Measurements from ENCODE around the gene SCAF1. TPM values are rescaled to one million over a fixed set of nuclear protein-coding genes. Genes with fewer than 3 reads are reported as not detected.

Gene SCAF1
- total and polyA plus RNA-seq, 2 of the 13 experiments (the other 11 are each of a cell fraction or from before 2014, with no cell fraction given) = 3.3 to 6.1 TPM

DNA sequence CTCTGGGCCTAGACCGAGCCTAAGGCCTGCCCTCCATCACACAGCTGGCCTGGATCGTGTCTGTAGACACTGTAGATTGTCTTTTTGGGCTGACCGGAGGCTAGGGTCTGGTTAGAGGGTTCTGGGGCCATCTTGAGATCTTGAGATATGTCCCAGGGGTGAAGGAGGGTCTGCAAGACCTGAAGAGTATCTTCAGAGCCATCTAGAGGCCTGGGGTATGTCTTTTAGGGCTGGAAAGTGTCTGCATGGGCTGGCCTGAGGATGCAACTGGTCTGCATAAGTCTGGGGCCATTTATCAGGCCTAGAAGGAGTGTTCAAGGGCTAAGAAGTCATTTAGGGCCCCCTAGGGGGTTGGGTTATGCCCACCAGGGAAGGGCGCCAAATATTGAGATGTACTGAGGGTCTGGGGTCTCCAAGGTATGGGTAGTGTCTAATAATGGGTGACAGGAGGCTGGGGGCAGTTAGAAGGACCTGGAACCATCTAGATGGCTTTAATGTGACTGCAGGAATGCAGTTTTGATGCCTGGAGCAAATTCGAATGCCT lies 555 bp downstream of the SCAF1 start (continued):
- TF ChIP-seq, protein P1, sequence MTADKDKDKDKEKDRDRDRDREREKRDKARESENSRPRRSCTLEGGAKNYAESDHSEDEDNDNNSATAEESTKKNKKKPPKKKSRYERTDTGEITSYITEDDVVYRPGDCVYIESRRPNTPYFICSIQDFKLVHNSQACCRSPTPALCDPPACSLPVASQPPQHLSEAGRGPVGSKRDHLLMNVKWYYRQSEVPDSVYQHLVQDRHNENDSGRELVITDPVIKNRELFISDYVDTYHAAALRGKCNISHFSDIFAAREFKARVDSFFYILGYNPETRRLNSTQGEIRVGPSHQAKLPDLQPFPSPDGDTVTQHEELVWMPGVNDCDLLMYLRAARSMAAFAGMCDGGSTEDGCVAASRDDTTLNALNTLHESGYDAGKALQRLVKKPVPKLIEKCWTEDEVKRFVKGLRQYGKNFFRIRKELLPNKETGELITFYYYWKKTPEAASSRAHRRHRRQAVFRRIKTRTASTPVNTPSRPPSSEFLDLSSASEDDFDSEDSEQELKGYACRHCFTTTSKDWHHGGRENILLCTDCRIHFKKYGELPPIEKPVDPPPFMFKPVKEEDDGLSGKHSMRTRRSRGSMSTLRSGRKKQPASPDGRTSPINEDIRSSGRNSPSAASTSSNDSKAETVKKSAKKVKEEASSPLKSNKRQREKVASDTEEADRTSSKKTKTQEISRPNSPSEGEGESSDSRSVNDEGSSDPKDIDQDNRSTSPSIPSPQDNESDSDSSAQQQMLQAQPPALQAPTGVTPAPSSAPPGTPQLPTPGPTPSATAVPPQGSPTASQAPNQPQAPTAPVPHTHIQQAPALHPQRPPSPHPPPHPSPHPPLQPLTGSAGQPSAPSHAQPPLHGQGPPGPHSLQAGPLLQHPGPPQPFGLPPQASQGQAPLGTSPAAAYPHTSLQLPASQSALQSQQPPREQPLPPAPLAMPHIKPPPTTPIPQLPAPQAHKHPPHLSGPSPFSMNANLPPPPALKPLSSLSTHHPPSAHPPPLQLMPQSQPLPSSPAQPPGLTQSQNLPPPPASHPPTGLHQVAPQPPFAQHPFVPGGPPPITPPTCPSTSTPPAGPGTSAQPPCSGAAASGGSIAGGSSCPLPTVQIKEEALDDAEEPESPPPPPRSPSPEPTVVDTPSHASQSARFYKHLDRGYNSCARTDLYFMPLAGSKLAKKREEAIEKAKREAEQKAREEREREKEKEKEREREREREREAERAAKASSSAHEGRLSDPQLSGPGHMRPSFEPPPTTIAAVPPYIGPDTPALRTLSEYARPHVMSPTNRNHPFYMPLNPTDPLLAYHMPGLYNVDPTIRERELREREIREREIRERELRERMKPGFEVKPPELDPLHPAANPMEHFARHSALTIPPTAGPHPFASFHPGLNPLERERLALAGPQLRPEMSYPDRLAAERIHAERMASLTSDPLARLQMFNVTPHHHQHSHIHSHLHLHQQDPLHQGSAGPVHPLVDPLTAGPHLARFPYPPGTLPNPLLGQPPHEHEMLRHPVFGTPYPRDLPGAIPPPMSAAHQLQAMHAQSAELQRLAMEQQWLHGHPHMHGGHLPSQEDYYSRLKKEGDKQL (CRISPR knock-in tag; IDR thresholded peaks at IDR 0.05; ENCODE audit: low read depth) = no peak
- TF ChIP-seq, protein P2, sequence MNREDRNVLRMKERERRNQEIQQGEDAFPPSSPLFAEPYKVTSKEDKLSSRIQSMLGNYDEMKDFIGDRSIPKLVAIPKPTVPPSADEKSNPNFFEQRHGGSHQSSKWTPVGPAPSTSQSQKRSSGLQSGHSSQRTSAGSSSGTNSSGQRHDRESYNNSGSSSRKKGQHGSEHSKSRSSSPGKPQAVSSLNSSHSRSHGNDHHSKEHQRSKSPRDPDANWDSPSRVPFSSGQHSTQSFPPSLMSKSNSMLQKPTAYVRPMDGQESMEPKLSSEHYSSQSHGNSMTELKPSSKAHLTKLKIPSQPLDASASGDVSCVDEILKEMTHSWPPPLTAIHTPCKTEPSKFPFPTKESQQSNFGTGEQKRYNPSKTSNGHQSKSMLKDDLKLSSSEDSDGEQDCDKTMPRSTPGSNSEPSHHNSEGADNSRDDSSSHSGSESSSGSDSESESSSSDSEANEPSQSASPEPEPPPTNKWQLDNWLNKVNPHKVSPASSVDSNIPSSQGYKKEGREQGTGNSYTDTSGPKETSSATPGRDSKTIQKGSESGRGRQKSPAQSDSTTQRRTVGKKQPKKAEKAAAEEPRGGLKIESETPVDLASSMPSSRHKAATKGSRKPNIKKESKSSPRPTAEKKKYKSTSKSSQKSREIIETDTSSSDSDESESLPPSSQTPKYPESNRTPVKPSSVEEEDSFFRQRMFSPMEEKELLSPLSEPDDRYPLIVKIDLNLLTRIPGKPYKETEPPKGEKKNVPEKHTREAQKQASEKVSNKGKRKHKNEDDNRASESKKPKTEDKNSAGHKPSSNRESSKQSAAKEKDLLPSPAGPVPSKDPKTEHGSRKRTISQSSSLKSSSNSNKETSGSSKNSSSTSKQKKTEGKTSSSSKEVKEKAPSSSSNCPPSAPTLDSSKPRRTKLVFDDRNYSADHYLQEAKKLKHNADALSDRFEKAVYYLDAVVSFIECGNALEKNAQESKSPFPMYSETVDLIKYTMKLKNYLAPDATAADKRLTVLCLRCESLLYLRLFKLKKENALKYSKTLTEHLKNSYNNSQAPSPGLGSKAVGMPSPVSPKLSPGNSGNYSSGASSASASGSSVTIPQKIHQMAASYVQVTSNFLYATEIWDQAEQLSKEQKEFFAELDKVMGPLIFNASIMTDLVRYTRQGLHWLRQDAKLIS (CRISPR knock-in tag; IDR thresholded peaks at IDR 0.05) = no peak
- no peak for TF ChIP-seq TBL1XR1 (IDR thresholded peaks at IDR 0.05; ENCODE audit: borderline replicate concordance, low read length, partially characterized antibody)
- TF ChIP-seq, protein P3, sequence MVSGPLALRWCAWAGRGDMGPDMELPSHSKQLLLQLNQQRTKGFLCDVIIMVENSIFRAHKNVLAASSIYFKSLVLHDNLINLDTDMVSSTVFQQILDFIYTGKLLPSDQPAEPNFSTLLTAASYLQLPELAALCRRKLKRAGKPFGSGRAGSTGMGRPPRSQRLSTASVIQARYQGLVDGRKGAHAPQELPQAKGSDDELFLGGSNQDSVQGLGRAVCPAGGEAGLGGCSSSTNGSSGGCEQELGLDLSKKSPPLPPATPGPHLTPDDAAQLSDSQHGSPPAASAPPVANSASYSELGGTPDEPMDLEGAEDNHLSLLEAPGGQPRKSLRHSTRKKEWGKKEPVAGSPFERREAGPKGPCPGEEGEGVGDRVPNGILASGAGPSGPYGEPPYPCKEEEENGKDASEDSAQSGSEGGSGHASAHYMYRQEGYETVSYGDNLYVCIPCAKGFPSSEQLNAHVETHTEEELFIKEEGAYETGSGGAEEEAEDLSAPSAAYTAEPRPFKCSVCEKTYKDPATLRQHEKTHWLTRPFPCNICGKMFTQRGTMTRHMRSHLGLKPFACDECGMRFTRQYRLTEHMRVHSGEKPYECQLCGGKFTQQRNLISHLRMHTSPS (CRISPR knock-in tag; IDR thresholded peaks at IDR 0.05; ENCODE audit: low read depth) = no peak
- no peak for TF ChIP-seq TBP (CRISPR knock-in tag; IDR thresholded peaks at IDR 0.05)
- no peak for TF ChIP-seq ZSCAN30 (CRISPR knock-in tag; IDR thresholded peaks at IDR 0.05)
- TF ChIP-seq ZNF263 (CRISPR knock-in tag; IDR thresholded peaks at IDR 0.05) = 0 out of 2 replicates have a peak, but pooled peaks have one; percentile 29
- 0 out of 2 replicates have a peak, but pooled peaks have one; percentile 4 for TF ChIP-seq ZNF44 (CRISPR knock-in tag; IDR thresholded peaks at IDR 0.05)
- no peak for TF ChIP-seq SP4 (CRISPR knock-in tag; IDR thresholded peaks at IDR 0.05)
- no peak for TF ChIP-seq SMAD3 (CRISPR knock-in tag; IDR thresholded peaks at IDR 0.05)
- TF ChIP-seq, protein P4, sequence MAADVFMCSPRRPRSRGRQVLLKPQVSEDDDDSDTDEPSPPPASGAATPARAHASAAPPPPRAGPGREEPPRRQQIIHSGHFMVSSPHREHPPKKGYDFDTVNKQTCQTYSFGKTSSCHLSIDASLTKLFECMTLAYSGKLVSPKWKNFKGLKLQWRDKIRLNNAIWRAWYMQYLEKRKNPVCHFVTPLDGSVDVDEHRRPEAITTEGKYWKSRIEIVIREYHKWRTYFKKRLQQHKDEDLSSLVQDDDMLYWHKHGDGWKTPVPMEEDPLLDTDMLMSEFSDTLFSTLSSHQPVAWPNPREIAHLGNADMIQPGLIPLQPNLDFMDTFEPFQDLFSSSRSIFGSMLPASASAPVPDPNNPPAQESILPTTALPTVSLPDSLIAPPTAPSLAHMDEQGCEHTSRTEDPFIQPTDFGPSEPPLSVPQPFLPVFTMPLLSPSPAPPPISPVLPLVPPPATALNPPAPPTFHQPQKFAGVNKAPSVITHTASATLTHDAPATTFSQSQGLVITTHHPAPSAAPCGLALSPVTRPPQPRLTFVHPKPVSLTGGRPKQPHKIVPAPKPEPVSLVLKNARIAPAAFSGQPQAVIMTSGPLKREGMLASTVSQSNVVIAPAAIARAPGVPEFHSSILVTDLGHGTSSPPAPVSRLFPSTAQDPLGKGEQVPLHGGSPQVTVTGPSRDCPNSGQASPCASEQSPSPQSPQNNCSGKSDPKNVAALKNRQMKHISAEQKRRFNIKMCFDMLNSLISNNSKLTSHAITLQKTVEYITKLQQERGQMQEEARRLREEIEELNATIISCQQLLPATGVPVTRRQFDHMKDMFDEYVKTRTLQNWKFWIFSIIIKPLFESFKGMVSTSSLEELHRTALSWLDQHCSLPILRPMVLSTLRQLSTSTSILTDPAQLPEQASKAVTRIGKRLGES (CRISPR knock-in tag; IDR thresholded peaks at IDR 0.05; ENCODE audit: borderline replicate concordance) = 0 out of 2 replicates have a peak, but pooled peaks have one; percentile 2
- no peak for TF ChIP-seq XRCC5 (optimal IDR thresholded peaks at IDR 0.05; ENCODE audit: low read length)
- TF ChIP-seq SOX5 (CRISPR knock-in tag; IDR thresholded peaks at IDR 0.05; ENCODE audit: borderline replicate concordance) = no peak
- 0 out of 2 replicates have a peak, but pooled peaks have one; percentile 6 for TF ChIP-seq ZNF232 (CRISPR knock-in tag; IDR thresholded peaks at IDR 0.05; ENCODE audit: borderline replicate concordance)

Measured in HepG2 (cell line).